DMS153 treated with DMSO at 0.1 percent for 48 hours (cell line): ENCODE measurements around the gene CCDC187.

Experiments
- DNase-seq: peaks from one replicate; lab custom pipeline; 2025; ENCODE audit not compliant: unreplicated experiment; lab: John Stamatoyannopoulos, UW

Gene CCDC187

GRCh38 chr9:136300016-136300545, 3.8 kb downstream of the CCDC187 start:
- DNase-seq, result no peak

- DNase-seq, result no peak
Measured at GRCh38 chr9:136299541-136299940, 4.4 kb downstream of the CCDC187 start.

- DNase-seq, result no peak
Measured at GRCh38 chr9:136299116-136299515, 4.8 kb downstream of the CCDC187 start.

- DNase-seq, result no peak
Measured at GRCh38 chr9:136297766-136298735, 5.8 kb downstream of the CCDC187 start.

GRCh38 chr9:136297016-136297691, 6.7 kb downstream of the CCDC187 start:
- peak; percentile 30 for DNase-seq

GRCh38 chr9:136296434-136297015, 7.4 kb downstream of the CCDC187 start:
- no peak for DNase-seq

- no peak for DNase-seq
Measured at GRCh38 chr9:136295542-136296433, 8.1 kb downstream of the CCDC187 start.

- no peak for DNase-seq
Measured at GRCh38 chr9:136295055-136295454, 8.8 kb downstream of the CCDC187 start.

GRCh38 chr9:136294437-136294836, 9.5 kb downstream of the CCDC187 start:
- DNase-seq, result no peak

GRCh38 chr9:136293476-136294077, 10.3 kb downstream of the CCDC187 start:
- DNase-seq, result no peak

- DNase-seq, result no peak
Measured at GRCh38 chr9:136292591-136293448, 11.1 kb downstream of the CCDC187 start.

- no peak for DNase-seq
Measured at GRCh38 chr9:136292026-136292538, 11.8 kb downstream of the CCDC187 start.

GRCh38 chr9:136291306-136292025, 12.4 kb downstream of the CCDC187 start:
- no peak for DNase-seq

- DNase-seq, result no peak
Measured at GRCh38 chr9:136290508-136291000, 13.3 kb downstream of the CCDC187 start.

GRCh38 chr9:136289651-136290507, 14.0 kb downstream of the CCDC187 start:
- DNase-seq, result no peak

GRCh38 chr9:136287960-136288753, 15.7 kb downstream of the CCDC187 start:
- DNase-seq, result no peak
